ENCODE data around the gene RCE1.

RCE1 gene

GRCh38 chr11:66853242-66854229 is 10.3 kb downstream of the RCE1 start:
- ATAC-seq = no peak
- TF ChIP-seq CSRNP3 (CRISPR knock-in tag; IDR thresholded peaks at IDR 0.05) = no peak
- TF ChIP-seq ISL1 (CRISPR knock-in tag; IDR thresholded peaks at IDR 0.05) = no peak
- no peak for TF ChIP-seq PPARA (CRISPR knock-in tag; IDR thresholded peaks at IDR 0.05; ENCODE audit: borderline replicate concordance)
- TF ChIP-seq ZNF70 (CRISPR knock-in tag; IDR thresholded peaks at IDR 0.05) = no peak
- no peak for TF ChIP-seq TCF4 (CRISPR knock-in tag; IDR thresholded peaks at IDR 0.05; ENCODE audit: borderline replicate concordance)
- no peak for TF ChIP-seq ZFP3 (CRISPR knock-in tag; IDR thresholded peaks at IDR 0.05)
- TF ChIP-seq CREB5 (CRISPR knock-in tag; IDR thresholded peaks at IDR 0.05; ENCODE audit: low read depth) = no peak
- no peak for TF ChIP-seq GLIS3 (CRISPR knock-in tag; IDR thresholded peaks at IDR 0.05)
- no peak for TF ChIP-seq OSR1 (CRISPR knock-in tag; IDR thresholded peaks at IDR 0.05)
- TF ChIP-seq SNAI2 (CRISPR knock-in tag; IDR thresholded peaks at IDR 0.05) = no peak
- no peak for TF ChIP-seq BACH2 (CRISPR knock-in tag; IDR thresholded peaks at IDR 0.05; ENCODE audit: borderline replicate concordance)
- TF ChIP-seq, protein P1, sequence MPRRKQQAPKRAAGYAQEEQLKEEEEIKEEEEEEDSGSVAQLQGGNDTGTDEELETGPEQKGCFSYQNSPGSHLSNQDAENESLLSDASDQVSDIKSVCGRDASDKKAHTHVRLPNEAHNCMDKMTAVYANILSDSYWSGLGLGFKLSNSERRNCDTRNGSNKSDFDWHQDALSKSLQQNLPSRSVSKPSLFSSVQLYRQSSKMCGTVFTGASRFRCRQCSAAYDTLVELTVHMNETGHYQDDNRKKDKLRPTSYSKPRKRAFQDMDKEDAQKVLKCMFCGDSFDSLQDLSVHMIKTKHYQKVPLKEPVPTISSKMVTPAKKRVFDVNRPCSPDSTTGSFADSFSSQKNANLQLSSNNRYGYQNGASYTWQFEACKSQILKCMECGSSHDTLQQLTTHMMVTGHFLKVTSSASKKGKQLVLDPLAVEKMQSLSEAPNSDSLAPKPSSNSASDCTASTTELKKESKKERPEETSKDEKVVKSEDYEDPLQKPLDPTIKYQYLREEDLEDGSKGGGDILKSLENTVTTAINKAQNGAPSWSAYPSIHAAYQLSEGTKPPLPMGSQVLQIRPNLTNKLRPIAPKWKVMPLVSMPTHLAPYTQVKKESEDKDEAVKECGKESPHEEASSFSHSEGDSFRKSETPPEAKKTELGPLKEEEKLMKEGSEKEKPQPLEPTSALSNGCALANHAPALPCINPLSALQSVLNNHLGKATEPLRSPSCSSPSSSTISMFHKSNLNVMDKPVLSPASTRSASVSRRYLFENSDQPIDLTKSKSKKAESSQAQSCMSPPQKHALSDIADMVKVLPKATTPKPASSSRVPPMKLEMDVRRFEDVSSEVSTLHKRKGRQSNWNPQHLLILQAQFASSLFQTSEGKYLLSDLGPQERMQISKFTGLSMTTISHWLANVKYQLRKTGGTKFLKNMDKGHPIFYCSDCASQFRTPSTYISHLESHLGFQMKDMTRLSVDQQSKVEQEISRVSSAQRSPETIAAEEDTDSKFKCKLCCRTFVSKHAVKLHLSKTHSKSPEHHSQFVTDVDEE (CRISPR knock-in tag; IDR thresholded peaks at IDR 0.05) = no peak
- TF ChIP-seq ZNF8 (CRISPR knock-in tag; IDR thresholded peaks at IDR 0.05) = no peak
- TF ChIP-seq ZNF565 (CRISPR knock-in tag; conservative IDR thresholded peaks at IDR 0.05; ENCODE audit: low read depth) = no peak

DNA sequence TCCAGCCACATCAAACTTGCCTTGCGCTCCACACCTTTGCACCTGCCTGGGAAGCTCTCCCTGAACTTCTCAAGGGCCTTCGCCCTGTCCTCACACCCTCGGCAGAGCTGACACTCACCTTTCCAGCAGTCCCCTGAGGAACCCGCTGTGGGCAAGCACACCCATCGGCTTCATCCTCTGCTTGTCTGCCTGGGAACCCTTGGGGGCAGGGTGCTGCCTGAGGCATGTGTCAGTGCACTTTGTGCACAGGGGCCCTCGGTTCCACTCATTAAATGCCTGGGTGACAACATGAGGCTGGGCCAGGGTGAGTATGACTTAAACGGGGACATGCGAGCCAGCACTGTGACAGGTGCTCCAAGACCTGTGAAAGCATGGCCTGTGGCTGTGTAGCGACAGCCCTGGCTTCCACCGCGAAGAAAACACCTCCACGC is 11.0 kb downstream of the RCE1 start:
- no peak for TF ChIP-seq CSRNP3 (CRISPR knock-in tag; IDR thresholded peaks at IDR 0.05)
- no peak for TF ChIP-seq OSR1 (CRISPR knock-in tag; IDR thresholded peaks at IDR 0.05)
- TF ChIP-seq, protein P2, sequence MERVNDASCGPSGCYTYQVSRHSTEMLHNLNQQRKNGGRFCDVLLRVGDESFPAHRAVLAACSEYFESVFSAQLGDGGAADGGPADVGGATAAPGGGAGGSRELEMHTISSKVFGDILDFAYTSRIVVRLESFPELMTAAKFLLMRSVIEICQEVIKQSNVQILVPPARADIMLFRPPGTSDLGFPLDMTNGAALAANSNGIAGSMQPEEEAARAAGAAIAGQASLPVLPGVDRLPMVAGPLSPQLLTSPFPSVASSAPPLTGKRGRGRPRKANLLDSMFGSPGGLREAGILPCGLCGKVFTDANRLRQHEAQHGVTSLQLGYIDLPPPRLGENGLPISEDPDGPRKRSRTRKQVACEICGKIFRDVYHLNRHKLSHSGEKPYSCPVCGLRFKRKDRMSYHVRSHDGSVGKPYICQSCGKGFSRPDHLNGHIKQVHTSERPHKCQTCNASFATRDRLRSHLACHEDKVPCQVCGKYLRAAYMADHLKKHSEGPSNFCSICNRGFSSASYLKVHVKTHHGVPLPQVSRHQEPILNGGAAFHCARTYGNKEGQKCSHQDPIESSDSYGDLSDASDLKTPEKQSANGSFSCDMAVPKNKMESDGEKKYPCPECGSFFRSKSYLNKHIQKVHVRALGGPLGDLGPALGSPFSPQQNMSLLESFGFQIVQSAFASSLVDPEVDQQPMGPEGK (CRISPR knock-in tag; IDR thresholded peaks at IDR 0.05; ENCODE audit: borderline replicate concordance) = no peak

GRCh38 chr11:66854729-66855211 is 11.5 kb downstream of the RCE1 start:
- ATAC-seq = no peak
- TF ChIP-seq ZNF8 (CRISPR knock-in tag; IDR thresholded peaks at IDR 0.05) = no peak
- no peak for TF ChIP-seq ZFP3 (CRISPR knock-in tag; IDR thresholded peaks at IDR 0.05)
- no peak for TF ChIP-seq ZC3H10 (CRISPR knock-in tag; IDR thresholded peaks at IDR 0.05)
- no peak for TF ChIP-seq CREB5 (CRISPR knock-in tag; IDR thresholded peaks at IDR 0.05; ENCODE audit: low read depth)
- TF ChIP-seq TOX (CRISPR knock-in tag; IDR thresholded peaks at IDR 0.05; ENCODE audit: borderline replicate concordance) = no peak
- TF ChIP-seq OSR1 (CRISPR knock-in tag; IDR thresholded peaks at IDR 0.05) = no peak
- TF ChIP-seq BACH2 (CRISPR knock-in tag; IDR thresholded peaks at IDR 0.05; ENCODE audit: borderline replicate concordance) = no peak
- no peak for TF ChIP-seq TCF4 (CRISPR knock-in tag; IDR thresholded peaks at IDR 0.05; ENCODE audit: borderline replicate concordance)
- no peak for TF ChIP-seq SNAI2 (CRISPR knock-in tag; IDR thresholded peaks at IDR 0.05)
- TF ChIP-seq GLIS3 (CRISPR knock-in tag; IDR thresholded peaks at IDR 0.05) = no peak
- no peak for TF ChIP-seq ESRRG (CRISPR knock-in tag; IDR thresholded peaks at IDR 0.05)
- no peak for TF ChIP-seq PPARA (CRISPR knock-in tag; IDR thresholded peaks at IDR 0.05; ENCODE audit: borderline replicate concordance)
- no peak for TF ChIP-seq RARB (CRISPR knock-in tag; IDR thresholded peaks at IDR 0.05)
- TF ChIP-seq ZNF565 (CRISPR knock-in tag; conservative IDR thresholded peaks at IDR 0.05; ENCODE audit: low read depth) = no peak
- no peak for TF ChIP-seq ARNTL (CRISPR knock-in tag; IDR thresholded peaks at IDR 0.05; ENCODE audit: borderline replicate concordance, low read depth)

More for the DNA sequence above, 11.0 kb downstream of the RCE1 start:
- no peak for ATAC-seq

All from SK-N-SH treated with all-trans-retinoic acid at 6 μM for 48 hours (cell line).